Endothelial cell of umbilical vein (primary cell): ENCODE results near the gene BCL11A. TPM values are rescaled to one million over a fixed set of nuclear protein-coding genes. Genes with fewer than 3 reads are reported as not detected.

ENCODE experiments used
- BruUV-seq: library from RNA; stranded (reverse); fragments of 400-500 nt; replicated peaks from 2 replicates; lab custom pipeline; 2021; lab: Mats Ljungman, UMichigan
- CTCF ChIA-PET: fragments of 300-600, 350-600 bp; sonication (Branson Sonifier 250); formaldehyde crosslinking; loops from one replicate; lab custom pipeline; 2021; ENCODE audit warnings: antibody characterized with exemption, inconsistent platforms; lab: Charles Lee
- POLR2A ChIA-PET: fragments of 300-600, 350-600 bp; sonication (Branson Sonifier 250); formaldehyde crosslinking; loops from one replicate; lab custom pipeline; 2021; ENCODE audit warnings: antibody characterized with exemption, inconsistent platforms; lab: Charles Lee
- DNase-seq: peaks from one replicate; pipeline ENCODE4 v3.0.0-alpha.2; 2011; ENCODE audit warnings: low read depth, low spot score
- FAIRE-seq: peaks from 2 replicates; lab custom pipeline; 2011; peaks lifted over from hg19 to GRCh38; lab: Jason Lieb, UNC
- H2AFZ ChIP-seq: 2 replicates; pipeline ENCODE4 v1.6.0; 2012; ENCODE audit warnings: low read depth, low read length, control low read depth, inconsistent platforms
- H3K27ac ChIP-seq: 2 replicates; pipeline ENCODE4 v1.5.1; 2011; ENCODE audit warnings: low read depth, mild to moderate bottlenecking, control low read depth, low read length, moderate library complexity; ENCODE audit not compliant: insufficient read depth
- H3K27me3 ChIP-seq, 2 experiments: 2 replicates each; pipeline versions ENCODE4 v1.6.0 to v1.6.1; 2011; ENCODE audit warnings: low read length in 2 of 2, mixed read lengths in 1 of 2; ENCODE audit not compliant: control insufficient read depth in 2 of 2, insufficient read depth in 2 of 2
- H3K36me3 ChIP-seq, 2 experiments: 2 replicates in 1 of 2; 3 replicates in 1 of 2; pipeline ENCODE4 v1.5.1; 2011; ENCODE audit warnings: low read length in 2 of 2, mild to moderate bottlenecking in 1 of 2, moderate library complexity in 1 of 2; ENCODE audit not compliant: control insufficient read depth in 2 of 2, insufficient read depth in 2 of 2; ENCODE audit errors: extremely low read depth in 1 of 2
- H3K4me1 ChIP-seq: 3 replicates; pipeline ENCODE4 v1.5.1; 2011; ENCODE audit warnings: mild to moderate bottlenecking, low read length; ENCODE audit not compliant: control insufficient read depth, insufficient read depth; ENCODE audit errors: extremely low read depth
- H3K4me2 ChIP-seq: 2 replicates; pipeline ENCODE4 v1.6.1; 2011; ENCODE audit warnings: low read length, control low read depth, mixed read lengths; ENCODE audit not compliant: insufficient read depth
- H3K4me3 ChIP-seq, 3 experiments: fragments of 200-600 bp in 1 of 3; sonication (generic), shearing (Covaris generic) in 1 of 3; replicated peaks in 1 of 3; 2 replicates each; pipeline ENCODE4 v1.5.1; 2011 to 2016; ENCODE audit warnings: control low read depth in 3 of 3, low read length in 3 of 3, mild to moderate bottlenecking in 2 of 3, inconsistent platforms in 1 of 3, low read depth in 1 of 3, moderate library complexity in 1 of 3; ENCODE audit not compliant: insufficient read depth in 1 of 3
- H3K79me2 ChIP-seq: 2 replicates; pipeline ENCODE4 v1.6.0; 2012; ENCODE audit warnings: low read length, inconsistent platforms; ENCODE audit not compliant: control insufficient read depth, insufficient read depth
- H3K9ac ChIP-seq: replicated peaks from 2 replicates; pipeline ENCODE3; 2011; ENCODE audit warnings: low read length, control low read depth; ENCODE audit not compliant: insufficient read depth; ENCODE audit errors: extremely low read depth
- H3K9me1 ChIP-seq: replicated peaks from 3 replicates; pipeline ENCODE4 v1.6.0; 2011; ENCODE audit warnings: mild to moderate bottlenecking, low read length; ENCODE audit not compliant: control insufficient read depth, insufficient read depth; ENCODE audit errors: extremely low read depth
- H3K9me3 ChIP-seq: replicated peaks from 2 replicates; pipeline ENCODE4 v1.5.1; 2012; ENCODE audit warnings: low read length, inconsistent platforms; ENCODE audit not compliant: control insufficient read depth, insufficient read depth
- H4K20me1 ChIP-seq: replicated peaks from 2 replicates; pipeline ENCODE3; 2011; ENCODE audit warnings: mild to moderate bottlenecking, low read length; ENCODE audit not compliant: control insufficient read depth, insufficient read depth; ENCODE audit errors: extremely low read depth
- EZH2 ChIP-seq: IDR thresholded peaks from 2 replicates; pipeline ENCODE4 v1.6.1; 2012; ENCODE audit warnings: borderline replicate concordance, low read depth, mild to moderate bottlenecking, moderate library complexity, low read length, inconsistent platforms; ENCODE audit not compliant: severe bottlenecking
- FOS ChIP-seq: IDR thresholded peaks from 2 replicates; pipeline ENCODE4 v1.6.1; 2011; ENCODE audit warnings: mild to moderate bottlenecking, low read length, moderate library complexity, borderline replicate concordance; ENCODE audit not compliant: insufficient read depth
- GATA2 ChIP-seq: IDR thresholded peaks from 2 replicates; pipeline ENCODE4 v1.7.0; 2011; ENCODE audit warnings: low read depth, mild to moderate bottlenecking, moderate library complexity, mixed read lengths, low read length; ENCODE audit not compliant: insufficient read length, insufficient read depth
- JUN ChIP-seq: IDR thresholded peaks from 2 replicates; pipeline ENCODE4 v1.6.1; 2011; ENCODE audit warnings: borderline replicate concordance, low read depth; ENCODE audit not compliant: insufficient read length, insufficient read depth
- MYC ChIP-seq: IDR thresholded peaks from one replicate; pipeline ENCODE4 v1.6.1; 2011; ENCODE audit warnings: mild to moderate bottlenecking, low read depth, low read length
- POLR2A ChIP-seq: IDR thresholded peaks from 2 replicates; pipeline ENCODE4 v1.6.1; 2012; ENCODE audit warnings: low read depth, mild to moderate bottlenecking, control low read depth, low read length
- POLR2AphosphoS5 ChIP-seq: IDR thresholded peaks from 2 replicates; pipeline ENCODE4 v1.6.1; 2012; ENCODE audit warnings: low read depth, mild to moderate bottlenecking, control low read depth, low read length, moderate library complexity; ENCODE audit not compliant: insufficient read depth
- dilution Hi-C: fragments of 300-500 bp; cut with MboI; formaldehyde crosslinking; loops from one replicate; pipeline ENCODE4 v1.15.0; 2019; ENCODE audit warnings: low sequenced_read_pairs; ENCODE audit not compliant: extremely low pct_ligation_motif_present
- intact Hi-C: fragments of 100-400 bp; cut with micrococcal nuclease; formaldehyde crosslinking; loops from one replicate; pipeline ENCODE4 v1.10.0; 2022
- polyA plus RNA-seq, 4 experiments: library from polyadenylated mRNA; depleted of rRNA in 3 of 4; stranded (reverse) in 3 of 4; unstranded in 1 of 4; fragments of >200 nt; gene quantifications; 2 replicates each; pipeline versions ENCODE4 v1.2.1 to v1.2.3, GENCODE V29; 2011 to 2012; ENCODE audit warnings: missing spikeins in 1 of 4
- total RNA-seq: library from RNA; stranded (reverse); gene quantifications from 2 replicates; pipeline ENCODE4 v1.2.3, GENCODE V29; 2021
- TF ChIP-seq, protein P1 (sequence below), 2 donors: IDR thresholded peaks; 1 replicate in 1 of 2; 2 replicates in 1 of 2; pipeline ENCODE4 v1.5.1; 2011; ENCODE audit warnings: low read length in 2 of 2, mild to moderate bottlenecking in 2 of 2, moderate library complexity in 2 of 2, control low read depth in 1 of 2, inconsistent platforms in 1 of 2, low read depth in 1 of 2; ENCODE audit not compliant: insufficient read depth in 1 of 2; ENCODE audit errors: extremely low read depth in 1 of 2
- TF ChIP-seq, protein P2 (sequence below): IDR thresholded peaks from 2 replicates; pipeline ENCODE4 v1.6.1; 2011; ENCODE audit not compliant: insufficient read depth, insufficient read length

BCL11A gene
- total and polyA plus RNA-seq, 2 donors (not counting 3 experiments of a cell fraction or from before 2014, with no cell fraction given) = 0.12 to 0.88 TPM

DNA sequence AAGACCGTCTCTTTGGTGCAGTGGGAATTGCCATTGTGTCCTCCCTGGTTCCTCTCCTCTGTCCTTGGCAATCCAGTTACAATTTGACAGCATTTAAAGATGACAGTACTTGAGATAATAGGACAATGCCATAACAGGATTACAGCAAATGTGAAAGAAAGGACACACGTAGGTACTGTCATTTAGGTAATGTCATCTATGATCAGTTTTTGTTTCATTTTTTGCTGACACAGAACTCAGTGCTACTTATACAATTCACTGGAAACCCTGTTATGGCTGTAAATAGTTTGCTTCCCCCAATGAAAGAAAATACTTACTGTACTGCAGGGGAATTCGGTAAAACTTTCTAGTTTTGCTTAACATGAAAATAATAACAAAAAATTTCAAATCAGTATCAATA, 65.2 kb downstream of the BCL11A start:
- no TSS peak for BruUV-seq
- no peak overlapping the region for H3K27ac ChIP-seq
- H3K79me2 ChIP-seq = no peaks in the 10 kb centered on the region
- DNase-seq = no peak
- ChIA-PET POLR2A (no interaction called here), CTCF (no interaction called here)
- no peak overlapping the region for H3K4me2 ChIP-seq
- TF ChIP-seq GATA2 (no peak), POLR2AphosphoS5 (no peak)
- no peaks in the 10 kb centered on the region for H4K20me1 ChIP-seq
- H3K4me3 ChIP-seq = no peak overlapping the region
- H3K9ac ChIP-seq = no peak overlapping the region
- no peak overlapping the region for H2AFZ ChIP-seq
- intact Hi-C loops (no loop called here), dilution Hi-C loops (no loop called here)
- no peak for FAIRE-seq
- no peaks in the 10 kb centered on the region for H3K36me3 ChIP-seq
- H3K4me1 ChIP-seq = no peaks in the 10 kb centered on the region
- no peaks in the 10 kb centered on the region for H3K27me3 ChIP-seq
- no peaks in the 10 kb centered on the region for H3K9me1 ChIP-seq
- H3K9me3 ChIP-seq = no peaks in the 10 kb centered on the region

DNA sequence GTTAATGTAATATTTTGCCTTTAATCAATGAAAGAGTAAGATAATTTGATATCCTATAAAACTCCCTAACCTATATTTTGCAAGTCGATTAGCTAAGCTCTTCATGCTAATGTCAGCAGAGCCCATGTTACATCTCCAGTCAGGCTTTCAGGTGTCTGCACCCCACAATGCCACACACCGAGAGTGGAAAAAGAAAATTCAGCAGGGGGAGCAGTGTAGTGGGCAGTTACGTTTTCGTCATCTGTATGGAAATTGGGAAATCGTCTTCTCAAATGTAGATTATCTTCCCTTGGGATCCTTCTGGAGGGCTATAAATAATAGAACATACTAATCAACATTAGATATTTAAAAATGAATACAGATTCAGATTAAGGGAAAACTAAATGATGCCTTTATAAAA, 66.3 kb downstream of the BCL11A start:
- no peak overlapping the region for H3K4me3 ChIP-seq
- TF ChIP-seq, protein P1, sequence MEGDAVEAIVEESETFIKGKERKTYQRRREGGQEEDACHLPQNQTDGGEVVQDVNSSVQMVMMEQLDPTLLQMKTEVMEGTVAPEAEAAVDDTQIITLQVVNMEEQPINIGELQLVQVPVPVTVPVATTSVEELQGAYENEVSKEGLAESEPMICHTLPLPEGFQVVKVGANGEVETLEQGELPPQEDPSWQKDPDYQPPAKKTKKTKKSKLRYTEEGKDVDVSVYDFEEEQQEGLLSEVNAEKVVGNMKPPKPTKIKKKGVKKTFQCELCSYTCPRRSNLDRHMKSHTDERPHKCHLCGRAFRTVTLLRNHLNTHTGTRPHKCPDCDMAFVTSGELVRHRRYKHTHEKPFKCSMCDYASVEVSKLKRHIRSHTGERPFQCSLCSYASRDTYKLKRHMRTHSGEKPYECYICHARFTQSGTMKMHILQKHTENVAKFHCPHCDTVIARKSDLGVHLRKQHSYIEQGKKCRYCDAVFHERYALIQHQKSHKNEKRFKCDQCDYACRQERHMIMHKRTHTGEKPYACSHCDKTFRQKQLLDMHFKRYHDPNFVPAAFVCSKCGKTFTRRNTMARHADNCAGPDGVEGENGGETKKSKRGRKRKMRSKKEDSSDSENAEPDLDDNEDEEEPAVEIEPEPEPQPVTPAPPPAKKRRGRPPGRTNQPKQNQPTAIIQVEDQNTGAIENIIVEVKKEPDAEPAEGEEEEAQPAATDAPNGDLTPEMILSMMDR (IDR thresholded peaks at IDR 0.05; ENCODE audit: extremely low read depth in 1 of 2, insufficient read depth in 1 of 2, low read depth in 1 of 2, low read length in 2 of 2) = no peak
- no peak for TF ChIP-seq GATA2
- TF ChIP-seq POLR2A = no peak
- no peak for TF ChIP-seq JUN
- no peak for TF ChIP-seq POLR2AphosphoS5
- TF ChIP-seq MYC = no peak
- TF ChIP-seq, protein P2, sequence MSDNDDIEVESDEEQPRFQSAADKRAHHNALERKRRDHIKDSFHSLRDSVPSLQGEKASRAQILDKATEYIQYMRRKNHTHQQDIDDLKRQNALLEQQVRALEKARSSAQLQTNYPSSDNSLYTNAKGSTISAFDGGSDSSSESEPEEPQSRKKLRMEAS = no peak
- no peak for TF ChIP-seq EZH2
- no peak for TF ChIP-seq FOS
- no peak overlapping the region for H2AFZ ChIP-seq
- ChIA-PET CTCF (no interaction called here), POLR2A (no interaction called here)
- H3K9ac ChIP-seq = no peak overlapping the region
- dilution Hi-C loops = no loop called here
- intact Hi-C loops = no loop called here
- no peaks in the 10 kb centered on the region for H3K9me3 ChIP-seq
- H3K4me2 ChIP-seq = no peak overlapping the region
- no peaks in the 10 kb centered on the region for H3K9me1 ChIP-seq
- H3K27ac ChIP-seq = no peak overlapping the region
- H3K79me2 ChIP-seq = no peaks in the 10 kb centered on the region
- no peaks in the 10 kb centered on the region for H3K4me1 ChIP-seq
- no peaks in the 10 kb centered on the region for H3K36me3 ChIP-seq
- no peaks in the 10 kb centered on the region for H3K27me3 ChIP-seq
- FAIRE-seq (no peak), DNase-seq (no peak)
- no TSS peak for BruUV-seq
- no peaks in the 10 kb centered on the region for H4K20me1 ChIP-seq
